Omental fat pad (tissue), 4 donors: ENCODE data around the gene PDE3A. TPM values are rescaled to one million over a fixed set of nuclear protein-coding genes. Genes with fewer than 3 reads are reported as not detected.

Experiments
- ATAC-seq: fragments of 150-250 bp; one replicate; pipeline ENCODE4 v1.9.1; 2016; ENCODE audit warnings: mild to moderate bottlenecking, moderate library complexity; ENCODE audit not compliant: low FRiP score
- DNase-seq: peaks from one replicate; pipeline ENCODE4 v3.0.0-alpha.2; 2019; ENCODE audit warnings: low spot score
- CTCF ChIP-seq, 3 donors: fragments of 450-650 bp; IDR thresholded peaks; one replicate each; pipeline ENCODE4 v1.5.1; 2016 to 2017; ENCODE audit warnings: antibody characterized with exemption in 3 of 3, mild to moderate bottlenecking in 3 of 3, moderate library complexity in 2 of 3
- total RNA-seq, 4 donors: library from RNA; depleted of rRNA; stranded (reverse); fragments of >200 nt; gene quantifications; one replicate each; pipeline ENCODE4 v1.1.0, GENCODE V29; 2016

The PDE3A gene
- total RNA-seq, 4 donors from 2014 or later = 10.9 to 18.6 (median 13.7) TPM

GRCh38 chr12:20350026-20350425 is 18.3 kb upstream of the PDE3A start:
- DNase-seq = no peak
- no peak for TF ChIP-seq CTCF (IDR thresholded peaks at IDR 0.05)
- ATAC-seq = no peak

- ATAC-seq (no peak), DNase-seq (no peak)
- TF ChIP-seq CTCF (IDR thresholded peaks at IDR 0.05) = no peak
Measured at GRCh38 chr12:20350495-20350894, 17.8 kb upstream of the PDE3A start.

- ATAC-seq (no peak), DNase-seq (no peak)
- no peak for TF ChIP-seq CTCF (IDR thresholded peaks at IDR 0.05)
Measured at GRCh38 chr12:20351406-20351805, 16.9 kb upstream of the PDE3A start.

- DNase-seq = no peak
- TF ChIP-seq CTCF (IDR thresholded peaks at IDR 0.05) = no peak
- no peak for ATAC-seq
Measured at GRCh38 chr12:20356048-20356447, 12.3 kb upstream of the PDE3A start.

GRCh38 chr12:20360407-20360806 is 7.9 kb upstream of the PDE3A start:
- TF ChIP-seq CTCF (IDR thresholded peaks at IDR 0.05) = no peak
- ATAC-seq = no peak
- no peak for DNase-seq

GRCh38 chr12:20361416-20361815 is 6.9 kb upstream of the PDE3A start:
- DNase-seq (no peak), ATAC-seq (no peak)
- TF ChIP-seq CTCF (IDR thresholded peaks at IDR 0.05) = no peak

GRCh38 chr12:20364501-20364900 is 3.8 kb upstream of the PDE3A start:
- no peak for ATAC-seq
- DNase-seq = no peak
- no peak for TF ChIP-seq CTCF (IDR thresholded peaks at IDR 0.05)
